PC-3 (cell line): ENCODE results near the gene GABBR2. TPM values are rescaled to one million over a fixed set of nuclear protein-coding genes. Genes with fewer than 3 reads are reported as not detected.
"Not testable (repeated sequence)": the region's sequence is repeated elsewhere in the genome, so short reads cannot be mapped to it uniquely, and the experiment has no call there.

Experiments
- ATAC-seq: fragments of 200-7000 bp; cut with Tn5 transposase; 2 replicates; pipeline ENCODE4 v1.9.1; 2020; ENCODE audit warnings: mild to moderate bottlenecking, moderate library complexity
- BruUV-seq: library from RNA; stranded (reverse); fragments of 400-500 nt; replicated peaks from 2 replicates; lab custom pipeline; 2021; lab: Mats Ljungman, UMichigan
- CTCF ChIA-PET: fragments of 300-600 bp; sonication (Branson Sonifier 250); formaldehyde crosslinking; loops from one replicate; lab custom pipeline; 2022; ENCODE audit warnings: antibody characterized with exemption; lab: Charles Lee
- POLR2A ChIA-PET: fragments of 300-600 bp; sonication (Branson Sonifier 250); formaldehyde crosslinking; loops from one replicate; lab custom pipeline; 2022; ENCODE audit warnings: antibody characterized with exemption; ENCODE audit not compliant: unreplicated experiment; lab: Charles Lee
- DNase-seq: peaks from one replicate; pipeline ENCODE4 v3.0.0-alpha.2; 2015
- H2AFZ ChIP-seq: fragments of 300-600 bp; sonication (generic); 2 replicates; pipeline ENCODE4 v1.6.0; 2016; ENCODE audit warnings: antibody characterized with exemption, low read length
- H3F3A ChIP-seq: fragments of 300-600 bp; sonication (generic); one replicate; pipeline ENCODE4 v1.6.0; 2017; ENCODE audit warnings: antibody characterized with exemption, low read length, control low read depth, mild to moderate bottlenecking; ENCODE audit not compliant: unreplicated experiment
- H3K27ac ChIP-seq: fragments of 300-600 bp; sonication (generic); 2 replicates; pipeline ENCODE4 v1.5.1; 2016; ENCODE audit warnings: mild to moderate bottlenecking, low read length
- H3K27me3 ChIP-seq: fragments of 300-600 bp; sonication (generic); 2 replicates; pipeline ENCODE4 v1.6.1; 2016; ENCODE audit warnings: low read length, mixed read lengths
- H3K36me3 ChIP-seq: fragments of 300-600 bp; sonication (generic); 2 replicates; pipeline ENCODE4 v1.6.1; 2016; ENCODE audit warnings: low read depth, mixed run types, low read length, mixed read lengths
- H3K4me1 ChIP-seq: fragments of 300-600 bp; sonication (generic); 2 replicates; pipeline ENCODE4 v1.5.1; 2016; ENCODE audit warnings: low read length; ENCODE audit not compliant: insufficient read depth
- H3K4me2 ChIP-seq: fragments of 300-600 bp; sonication (generic); 2 replicates; pipeline ENCODE4 v1.6.0; 2016; ENCODE audit warnings: low read length
- H3K4me3 ChIP-seq: fragments of 300-600 bp; sonication (generic); 2 replicates; pipeline ENCODE4 v1.5.1; 2016; ENCODE audit warnings: mild to moderate bottlenecking, low read length, mixed read lengths
- H3K79me2 ChIP-seq: fragments of 300-600 bp; sonication (generic); 2 replicates; pipeline ENCODE4 v1.6.1; 2017; ENCODE audit warnings: low read length, mixed read lengths
- H3K9ac ChIP-seq: fragments of 300-600 bp; sonication (generic); 2 replicates; pipeline ENCODE4 v1.6.0; 2016; ENCODE audit warnings: mild to moderate bottlenecking, low read length
- H3K9me2 ChIP-seq: fragments of 300-600 bp; sonication (generic); replicated peaks from 2 replicates; pipeline ENCODE4 v1.6.1; 2016; ENCODE audit warnings: mixed run types, low read length, mixed read lengths
- H3K9me3 ChIP-seq: fragments of 300-600 bp; sonication (generic); 2 replicates; pipeline ENCODE4 v1.6.1; 2016; ENCODE audit warnings: low read length, mixed read lengths
- H4K20me1 ChIP-seq: fragments of 300-600 bp; sonication (generic); 2 replicates; pipeline ENCODE4 v1.6.1; 2016; ENCODE audit warnings: low read length, mixed read lengths
- CTCF ChIP-seq: fragments of 300-600 bp; sonication (generic); conservative IDR thresholded peaks from 2 replicates; pipeline ENCODE4 v1.5.1; 2017; ENCODE audit warnings: antibody characterized with exemption, low read depth, mild to moderate bottlenecking, low read length
- EZH2 ChIP-seq: fragments of 300-600 bp; sonication (generic); IDR thresholded peaks from one replicate; pipeline ENCODE4 v1.6.1; 2017; ENCODE audit warnings: antibody characterized with exemption, mild to moderate bottlenecking, low read length; ENCODE audit not compliant: unreplicated experiment
- EZH2phosphoT487 ChIP-seq: fragments of 300-600 bp; sonication (generic); IDR thresholded peaks from 2 replicates; pipeline ENCODE4 v1.6.1; 2018; ENCODE audit warnings: mild to moderate bottlenecking, antibody characterized with exemption, low read length, borderline replicate concordance
- intact Hi-C: fragments of 100-400 bp; cut with micrococcal nuclease; formaldehyde crosslinking; loops from 2 replicates; pipeline ENCODE4 v1.9.0; 2023
- total RNA-seq: library from RNA; depleted of rRNA; stranded (reverse); fragments of >200 nt; gene quantifications from 2 replicates; pipeline ENCODE4 v1.2.3, GENCODE V29; 2014

Gene GABBR2
- total RNA-seq, 1 experiment from 2014 or later = 0.44 TPM

GRCh38 chr9:98687911-98688310 lies 20.8 kb downstream of the GABBR2 start:
- BruUV-seq = no TSS peak
- POLR2A ChIA-PET = no interaction called here
- Histone ChIP-seq H3K4me2 (no peak overlapping the region), H3K27me3 (no peaks in the 10 kb centered on the region), H4K20me1 (no peaks in the 10 kb centered on the region), H3K79me2 (no peaks in the 10 kb centered on the region), H3K9me2 (no peaks in the 10 kb centered on the region), H3K9ac (no peak overlapping the region), H2AFZ (no peak overlapping the region), H3K4me1 (no peaks in the 10 kb centered on the region), H3K4me3 (no peak overlapping the region), H3K27ac (no peak overlapping the region), H3K36me3 (no peaks in the 10 kb centered on the region), H3F3A (no peaks in the 10 kb centered on the region), H3K9me3 (no peaks in the 10 kb centered on the region)
- TF ChIP-seq CTCF = no peak
- no peak for TF ChIP-seq EZH2phosphoT487
- TF ChIP-seq EZH2 = no peak
- CTCF ChIA-PET = no interaction called here
- ATAC-seq = no peak
- intact Hi-C loops = no loop called here
- no peak for DNase-seq

GRCh38 chr9:98686961-98687855 lies 21.5 kb downstream of the GABBR2 start:
- no peaks in the 10 kb centered on the region for H3K9me3 ChIP-seq
- ChIA-PET POLR2A (interaction anchor here (0.6 kb wide), 1 partner anchor 95 kb away, joined by 12 read pairs; no protein-coding TSS in a partner anchor), CTCF (no interaction called here)
- H3K4me3 ChIP-seq = no peak overlapping the region
- H3K79me2 ChIP-seq = no peaks in the 10 kb centered on the region
- H2AFZ ChIP-seq = no peak overlapping the region
- no peak overlapping the region for H3K9ac ChIP-seq
- no peaks in the 10 kb centered on the region for H3K27me3 ChIP-seq
- no peak overlapping the region for H3K4me2 ChIP-seq
- DNase-seq = no peak
- H3F3A ChIP-seq = no peaks in the 10 kb centered on the region
- BruUV-seq = no TSS peak
- H3K36me3 ChIP-seq = no peaks in the 10 kb centered on the region
- TF ChIP-seq CTCF (no peak), EZH2 (no peak)
- no peak overlapping the region for H3K27ac ChIP-seq
- no peaks in the 10 kb centered on the region for H4K20me1 ChIP-seq
- no peaks in the 10 kb centered on the region for H3K4me1 ChIP-seq
- no peaks in the 10 kb centered on the region for H3K9me2 ChIP-seq
- intact Hi-C loops = no loop called here
- no peak for ATAC-seq

GRCh38 chr9:98684816-98685215 lies 23.9 kb downstream of the GABBR2 start:
- H3K9ac ChIP-seq, H3K9me3 ChIP-seq, H3K27ac ChIP-seq, H3K27me3 ChIP-seq, ATAC-seq, POLR2A ChIA-PET, CTCF ChIA-PET, H3K79me2 ChIP-seq, H3F3A ChIP-seq, BruUV-seq, H3K36me3 ChIP-seq, H3K9me2 ChIP-seq, H3K4me1 ChIP-seq, DNase-seq, H3K4me2 ChIP-seq, intact Hi-C loops, H3K4me3 ChIP-seq, H4K20me1 ChIP-seq, H2AFZ ChIP-seq: not testable (repeated sequence)
